ENCODE measurements around the gene DNHD1.

DNA sequence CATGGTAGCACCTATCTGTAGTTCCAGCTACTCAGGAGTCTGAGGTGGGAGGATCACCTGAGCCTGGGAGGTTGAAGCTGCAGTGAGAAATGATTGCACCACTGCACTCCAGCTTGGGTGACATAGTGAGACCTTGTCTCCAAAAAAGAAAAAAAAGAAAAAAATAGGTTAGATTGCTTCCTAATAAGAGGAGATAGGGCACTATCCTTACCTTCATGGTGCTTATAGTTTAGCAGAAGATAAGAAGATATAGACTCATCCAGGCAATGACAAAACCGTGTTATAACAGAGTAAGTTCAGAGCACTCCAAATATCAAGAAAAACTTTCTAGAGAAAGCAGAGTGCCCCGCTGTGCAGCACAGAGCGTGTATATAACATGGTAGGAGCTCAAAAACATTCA lies 64.2 kb downstream of the DNHD1 start:
- TF ChIP-seq, protein P1, sequence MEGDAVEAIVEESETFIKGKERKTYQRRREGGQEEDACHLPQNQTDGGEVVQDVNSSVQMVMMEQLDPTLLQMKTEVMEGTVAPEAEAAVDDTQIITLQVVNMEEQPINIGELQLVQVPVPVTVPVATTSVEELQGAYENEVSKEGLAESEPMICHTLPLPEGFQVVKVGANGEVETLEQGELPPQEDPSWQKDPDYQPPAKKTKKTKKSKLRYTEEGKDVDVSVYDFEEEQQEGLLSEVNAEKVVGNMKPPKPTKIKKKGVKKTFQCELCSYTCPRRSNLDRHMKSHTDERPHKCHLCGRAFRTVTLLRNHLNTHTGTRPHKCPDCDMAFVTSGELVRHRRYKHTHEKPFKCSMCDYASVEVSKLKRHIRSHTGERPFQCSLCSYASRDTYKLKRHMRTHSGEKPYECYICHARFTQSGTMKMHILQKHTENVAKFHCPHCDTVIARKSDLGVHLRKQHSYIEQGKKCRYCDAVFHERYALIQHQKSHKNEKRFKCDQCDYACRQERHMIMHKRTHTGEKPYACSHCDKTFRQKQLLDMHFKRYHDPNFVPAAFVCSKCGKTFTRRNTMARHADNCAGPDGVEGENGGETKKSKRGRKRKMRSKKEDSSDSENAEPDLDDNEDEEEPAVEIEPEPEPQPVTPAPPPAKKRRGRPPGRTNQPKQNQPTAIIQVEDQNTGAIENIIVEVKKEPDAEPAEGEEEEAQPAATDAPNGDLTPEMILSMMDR (conservative IDR thresholded peaks at IDR 0.05; ENCODE audit: low read depth in 2 of 2) = no peak
- TF ChIP-seq EZH2 (IDR thresholded peaks at IDR 0.05; ENCODE audit: low read depth, unreplicated experiment) (no peak), POLR2AphosphoS5 (IDR thresholded peaks at IDR 0.05; ENCODE audit: low read depth) (no peak)
- TF ChIP-seq, protein P2, sequence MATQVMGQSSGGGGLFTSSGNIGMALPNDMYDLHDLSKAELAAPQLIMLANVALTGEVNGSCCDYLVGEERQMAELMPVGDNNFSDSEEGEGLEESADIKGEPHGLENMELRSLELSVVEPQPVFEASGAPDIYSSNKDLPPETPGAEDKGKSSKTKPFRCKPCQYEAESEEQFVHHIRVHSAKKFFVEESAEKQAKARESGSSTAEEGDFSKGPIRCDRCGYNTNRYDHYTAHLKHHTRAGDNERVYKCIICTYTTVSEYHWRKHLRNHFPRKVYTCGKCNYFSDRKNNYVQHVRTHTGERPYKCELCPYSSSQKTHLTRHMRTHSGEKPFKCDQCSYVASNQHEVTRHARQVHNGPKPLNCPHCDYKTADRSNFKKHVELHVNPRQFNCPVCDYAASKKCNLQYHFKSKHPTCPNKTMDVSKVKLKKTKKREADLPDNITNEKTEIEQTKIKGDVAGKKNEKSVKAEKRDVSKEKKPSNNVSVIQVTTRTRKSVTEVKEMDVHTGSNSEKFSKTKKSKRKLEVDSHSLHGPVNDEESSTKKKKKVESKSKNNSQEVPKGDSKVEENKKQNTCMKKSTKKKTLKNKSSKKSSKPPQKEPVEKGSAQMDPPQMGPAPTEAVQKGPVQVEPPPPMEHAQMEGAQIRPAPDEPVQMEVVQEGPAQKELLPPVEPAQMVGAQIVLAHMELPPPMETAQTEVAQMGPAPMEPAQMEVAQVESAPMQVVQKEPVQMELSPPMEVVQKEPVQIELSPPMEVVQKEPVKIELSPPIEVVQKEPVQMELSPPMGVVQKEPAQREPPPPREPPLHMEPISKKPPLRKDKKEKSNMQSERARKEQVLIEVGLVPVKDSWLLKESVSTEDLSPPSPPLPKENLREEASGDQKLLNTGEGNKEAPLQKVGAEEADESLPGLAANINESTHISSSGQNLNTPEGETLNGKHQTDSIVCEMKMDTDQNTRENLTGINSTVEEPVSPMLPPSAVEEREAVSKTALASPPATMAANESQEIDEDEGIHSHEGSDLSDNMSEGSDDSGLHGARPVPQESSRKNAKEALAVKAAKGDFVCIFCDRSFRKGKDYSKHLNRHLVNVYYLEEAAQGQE (IDR thresholded peaks at IDR 0.05; ENCODE audit: unreplicated experiment) = no peak
